Stomach smooth muscle (tissue), 2 donors: ENCODE data around the gene SLC7A6.
A peak's percentile ranks its signal among the peaks of the same experiment; 100 is the strongest.

Experiments used
- H3K27ac ChIP-seq: one replicate; pipeline ENCODE4 v1.7.0; 2013; ENCODE audit warnings: mild to moderate bottlenecking, low read length, inconsistent platforms
- H3K27me3 ChIP-seq, 2 donors: one replicate each; pipeline ENCODE4 v1.7.0; 2013; ENCODE audit warnings: low read length in 2 of 2; ENCODE audit not compliant: insufficient read depth in 2 of 2, control insufficient read depth in 1 of 2
- H3K36me3 ChIP-seq, 2 donors: one replicate each; pipeline ENCODE4 v1.7.0; 2013; ENCODE audit warnings: low read length in 2 of 2; ENCODE audit not compliant: control insufficient read depth in 2 of 2, insufficient read depth in 2 of 2
- H3K4me1 ChIP-seq: one replicate; pipeline ENCODE4 v1.7.0; 2013; ENCODE audit warnings: low read length; ENCODE audit not compliant: control insufficient read depth, insufficient read depth
- H3K4me3 ChIP-seq, 2 donors: one replicate each; pipeline ENCODE4 v1.7.0; 2013; ENCODE audit warnings: low read length in 2 of 2
- H3K9ac ChIP-seq, 2 donors: one replicate each; pipeline ENCODE4 v1.7.0; 2013; ENCODE audit warnings: low read length in 2 of 2, mild to moderate bottlenecking in 1 of 2
- H3K9me3 ChIP-seq, 2 donors: one replicate each; pipeline ENCODE4 v1.7.0; 2013; ENCODE audit warnings: low read length in 2 of 2; ENCODE audit not compliant: control insufficient read depth in 2 of 2
- donor health status: healthy.
- donor health status: Pancreatic carcinoma.

The SLC7A6 gene

DNA sequence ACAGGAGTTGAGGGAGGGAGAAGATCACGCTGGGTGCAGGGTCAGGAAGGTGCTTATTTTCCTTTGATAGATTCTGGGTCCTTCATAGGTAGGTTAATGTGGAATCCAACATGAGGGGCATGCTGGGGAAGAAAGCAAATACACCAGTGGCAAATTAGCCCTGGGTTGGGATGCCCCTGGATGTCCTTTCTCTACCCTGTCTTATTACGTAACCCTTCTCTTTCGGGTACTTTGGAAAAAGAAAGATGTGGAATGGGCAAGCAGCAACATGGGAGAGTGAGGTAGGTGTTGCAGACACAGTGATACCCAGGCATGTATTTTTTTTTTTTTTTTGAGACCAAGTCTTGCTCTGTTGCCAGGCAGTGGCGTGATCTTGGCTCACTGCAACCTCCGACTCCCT is 9.1 kb downstream of the SLC7A6 start:
- Histone ChIP-seq H3K9me3 (no peaks in the 10 kb centered on the region), H3K36me3 (peaks cover 3 to 10% of the 10 kb centered on the region in 2 donors), H3K4me3 (no peak overlapping the region), H3K9ac (no peak overlapping the region), H3K27me3 (no peaks in the 10 kb centered on the region), H3K27ac (no peak overlapping the region), H3K4me1 (peaks cover 24% of the 10 kb centered on the region)

DNA sequence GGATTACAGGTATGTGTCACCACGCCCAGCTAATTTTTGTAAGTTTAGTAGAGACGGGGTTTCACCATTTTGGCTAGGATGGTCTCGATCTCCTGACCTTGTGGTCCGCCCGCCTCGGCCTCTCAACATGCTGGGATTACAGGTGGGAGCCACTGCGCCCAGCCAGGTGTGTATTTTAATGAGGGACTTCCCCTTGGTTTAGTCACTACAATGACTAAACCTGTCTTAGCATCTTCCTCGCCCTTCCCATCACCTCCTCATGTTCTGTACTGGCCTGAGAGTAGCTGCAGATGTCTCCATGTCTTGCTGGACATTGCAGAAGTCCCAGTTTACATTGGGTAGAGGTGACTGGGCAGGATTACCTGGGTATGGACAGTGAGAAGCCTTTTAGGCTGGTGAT is 9.6 kb downstream of the SLC7A6 start:
- Histone ChIP-seq H3K9ac (no peak overlapping the region), H3K4me1 (peaks cover 24% of the 10 kb centered on the region), H3K36me3 (peaks cover 3 to 10% of the 10 kb centered on the region in 2 donors), H3K4me3 (no peak overlapping the region), H3K27me3 (no peaks in the 10 kb centered on the region), H3K27ac (no peak overlapping the region), H3K9me3 (no peaks in the 10 kb centered on the region)

- Histone ChIP-seq H3K27me3 (no peaks in the 10 kb centered on the region), H3K9me3 (no peaks in the 10 kb centered on the region), H3K9ac (no peak overlapping the region), H3K27ac (peak overlapping the region; percentile 64), H3K4me3 (no peak overlapping the region), H3K4me1 (peaks cover 21% of the 10 kb centered on the region), H3K36me3 (peaks cover 3 to 10% of the 10 kb centered on the region in 2 donors)
These were observed 10.1 kb downstream of the SLC7A6 start for GRCh38 chr16:68274441-68274840.

GRCh38 chr16:68275611-68276191 is 11.4 kb downstream of the SLC7A6 start:
- Histone ChIP-seq H3K4me1 (peaks cover 17% of the 10 kb centered on the region), H3K27ac (peak overlapping the region; percentile 64), H3K27me3 (no peaks in the 10 kb centered on the region), H3K4me3 (peak overlapping the region; percentile 29 to 41), H3K36me3 (peaks cover 3 to 14% of the 10 kb centered on the region in 2 donors), H3K9me3 (no peaks in the 10 kb centered on the region), H3K9ac (no peak overlapping the region)

DNA sequence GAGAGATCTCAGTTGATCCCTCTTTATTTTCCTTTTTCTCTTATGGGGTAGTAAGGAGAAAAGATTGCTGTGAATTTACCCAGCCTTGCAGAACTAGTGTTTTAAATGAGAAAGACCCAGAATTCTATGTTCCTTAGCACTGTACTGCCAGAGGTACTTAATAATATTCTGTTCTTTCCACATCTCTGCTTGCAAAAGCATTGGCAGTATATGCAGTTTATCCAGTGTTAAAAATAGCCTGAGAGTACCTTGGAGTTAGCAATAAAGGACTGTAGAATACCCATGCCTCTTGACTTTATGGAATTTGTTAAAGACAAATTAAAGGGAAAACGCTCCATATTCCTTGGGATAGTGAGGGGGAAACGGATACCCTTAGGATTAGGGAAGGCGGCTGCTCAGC is 11.9 kb downstream of the SLC7A6 start:
- H3K4me3 ChIP-seq = peak overlapping the region; percentile 29 to 41
- peak overlapping the region; percentile 64 for H3K27ac ChIP-seq
- peaks cover 3 to 14% of the 10 kb centered on the region in 2 donors for H3K36me3 ChIP-seq
- H3K9me3 ChIP-seq = no peaks in the 10 kb centered on the region
- no peaks in the 10 kb centered on the region for H3K27me3 ChIP-seq
- peaks cover 16% of the 10 kb centered on the region for H3K4me1 ChIP-seq
- no peak overlapping the region for H3K9ac ChIP-seq

- no peaks in the 10 kb centered on the region for H3K27me3 ChIP-seq
- H3K9ac ChIP-seq = no peak overlapping the region
- H3K4me1 ChIP-seq = peaks cover 10% of the 10 kb centered on the region
- peaks cover 0 to 17% of the 10 kb centered on the region in 2 donors for H3K36me3 ChIP-seq
- H3K9me3 ChIP-seq = no peaks in the 10 kb centered on the region
- no peak overlapping the region for H3K27ac ChIP-seq
- H3K4me3 ChIP-seq = no peak overlapping the region
These were observed 15.6 kb downstream of the SLC7A6 start for GRCh38 chr16:68279726-68280558.

- no peaks in the 10 kb centered on the region for H3K27me3 ChIP-seq
- H3K27ac ChIP-seq = no peak overlapping the region
- peaks cover under 1 to 20% of the 10 kb centered on the region in 2 donors for H3K36me3 ChIP-seq
- no peak overlapping the region for H3K9ac ChIP-seq
- H3K4me1 ChIP-seq = peaks cover 11% of the 10 kb centered on the region
- H3K4me3 ChIP-seq = no peak overlapping the region
- no peaks in the 10 kb centered on the region for H3K9me3 ChIP-seq
These were observed 17.2 kb downstream of the SLC7A6 start for GRCh38 chr16:68281368-68282063.

GRCh38 chr16:68282064-68282452 is 17.7 kb downstream of the SLC7A6 start:
- no peaks in the 10 kb centered on the region for H3K9me3 ChIP-seq
- H3K9ac ChIP-seq = no peak overlapping the region
- peaks cover 3 to 20% of the 10 kb centered on the region in 2 donors for H3K36me3 ChIP-seq
- peaks cover 9% of the 10 kb centered on the region for H3K4me1 ChIP-seq
- no peak overlapping the region for H3K4me3 ChIP-seq
- H3K27me3 ChIP-seq = no peaks in the 10 kb centered on the region
- no peak overlapping the region for H3K27ac ChIP-seq

GRCh38 chr16:68283346-68283745 is 19.0 kb downstream of the SLC7A6 start:
- Histone ChIP-seq H3K27ac (no peak overlapping the region), H3K4me3 (no peak overlapping the region), H3K9me3 (no peaks in the 10 kb centered on the region), H3K36me3 (peaks cover 13 to 30% of the 10 kb centered on the region in 2 donors), H3K9ac (no peak overlapping the region), H3K27me3 (no peaks in the 10 kb centered on the region), H3K4me1 (peaks cover 19% of the 10 kb centered on the region)

GRCh38 chr16:68283801-68284598 is 19.7 kb downstream of the SLC7A6 start:
- H3K27me3 ChIP-seq = no peaks in the 10 kb centered on the region
- H3K4me3 ChIP-seq = no peak overlapping the region
- H3K9ac ChIP-seq = no peak overlapping the region
- H3K9me3 ChIP-seq = no peaks in the 10 kb centered on the region
- no peak overlapping the region for H3K27ac ChIP-seq
- peaks cover 19% of the 10 kb centered on the region for H3K4me1 ChIP-seq
- H3K36me3 ChIP-seq = peaks cover 13 to 30% of the 10 kb centered on the region in 2 donors
